HEK293 (cell line): ENCODE results near the gene ST7.

Source experiments
- CTCF ChIA-PET: fragments of 350-600 bp; formaldehyde crosslinking; extraction: SDS; loops from one replicate; lab custom pipeline; 2021; ENCODE audit warnings: antibody characterized with exemption; lab: Yijun Ruan, JAX
- POLR2A ChIA-PET: fragments of 300-600 bp; formaldehyde crosslinking; extraction: SDS; loops from one replicate; lab custom pipeline; 2020; ENCODE audit warnings: antibody characterized with exemption, inconsistent platforms; lab: Yijun Ruan, JAX
- H3K27ac ChIP-seq: fragments of 200-500 bp; sonication (Bioruptor generic); 2 replicates; pipeline ENCODE4 v1.5.1; 2014; ENCODE audit warnings: low read depth, low read length, control low read depth, inconsistent platforms; ENCODE audit errors: extremely low read depth
- H3K36me3 ChIP-seq, 2 experiments: fragments of 200-500 bp in 1 of 2; sonication (Bioruptor generic) in 1 of 2; 1 replicate in 1 of 2; 2 replicates in 1 of 2; pipeline ENCODE4 v1.5.1; 2014 to 2017; ENCODE audit warnings: inconsistent platforms in 2 of 2, low read length in 2 of 2; ENCODE audit not compliant: control insufficient read depth in 2 of 2, insufficient read depth in 1 of 2
- H3K4me1 ChIP-seq: fragments of 200-500 bp; sonication (Bioruptor generic); 2 replicates; pipeline ENCODE4 v1.5.1; 2014; ENCODE audit warnings: mild to moderate bottlenecking, low read length, inconsistent platforms; ENCODE audit not compliant: control insufficient read depth, insufficient read depth
- H3K4me3 ChIP-seq: 2 replicates; pipeline ENCODE4 v1.5.1; 2011; ENCODE audit warnings: low read depth, mild to moderate bottlenecking, control low read depth, low read length, moderate library complexity
- H3K9me3 ChIP-seq: fragments of 200-500 bp; sonication (Bioruptor generic); 2 replicates; pipeline ENCODE4 v1.5.1; 2014; ENCODE audit warnings: low read depth, low read length, inconsistent platforms; ENCODE audit not compliant: control insufficient read depth, insufficient read depth
- BCL11A ChIP-seq: fragments of 450-650 bp; formaldehyde crosslinking; IDR thresholded peaks from 2 replicates; pipeline ENCODE4 v1.5.1; 2016; ENCODE audit warnings: low read depth, missing biosample characterization, missing genetic modification characterization
- GLIS1 ChIP-seq: fragments of 450-650 bp; formaldehyde crosslinking; IDR thresholded peaks from 2 replicates; pipeline ENCODE4 v1.5.1; 2016; ENCODE audit warnings: missing biosample characterization, missing genetic modification characterization
- PRDM4 ChIP-seq: fragments of 450-650 bp; formaldehyde crosslinking; IDR thresholded peaks from 2 replicates; pipeline ENCODE4 v1.5.1; 2017; ENCODE audit warnings: missing biosample characterization, missing genetic modification characterization
- REPIN1 ChIP-seq: fragments of 450-650 bp; formaldehyde crosslinking; IDR thresholded peaks from 2 replicates; pipeline ENCODE4 v1.5.1; 2017; ENCODE audit warnings: missing biosample characterization, missing genetic modification characterization, low read depth
- ZBTB44 ChIP-seq: fragments of 450-650 bp; IDR thresholded peaks from 2 replicates; pipeline ENCODE4 v1.5.1; 2018; ENCODE audit warnings: missing biosample characterization, mild to moderate bottlenecking, missing genetic modification characterization
- ZEB2 ChIP-seq: fragments of 450-650 bp; formaldehyde crosslinking; IDR thresholded peaks from 2 replicates; pipeline ENCODE4 v1.5.1; 2016; ENCODE audit warnings: missing biosample characterization, missing genetic modification characterization
- ZFP69B ChIP-seq: fragments of 450-650 bp; formaldehyde crosslinking; IDR thresholded peaks from 2 replicates; pipeline ENCODE4 v1.5.1; 2016; ENCODE audit warnings: missing biosample characterization, missing genetic modification characterization
- ZNF112 ChIP-seq: fragments of 450-650 bp; formaldehyde crosslinking; IDR thresholded peaks from 2 replicates; pipeline ENCODE4 v1.5.0; 2017; ENCODE audit warnings: missing biosample characterization, missing genetic modification characterization
- ZNF121 ChIP-seq: fragments of 450-650 bp; formaldehyde crosslinking; IDR thresholded peaks from 2 replicates; pipeline ENCODE4 v1.5.1; 2016; ENCODE audit warnings: missing biosample characterization, missing genetic modification characterization
- ZNF157 ChIP-seq: fragments of 450-650 bp; formaldehyde crosslinking; IDR thresholded peaks from 2 replicates; pipeline ENCODE4 v1.5.1; 2016; ENCODE audit warnings: missing biosample characterization, missing genetic modification characterization
- ZNF350 ChIP-seq: fragments of 450-650 bp; formaldehyde crosslinking; IDR thresholded peaks from 2 replicates; pipeline ENCODE4 v1.5.0; 2017; ENCODE audit warnings: missing biosample characterization, mild to moderate bottlenecking, missing genetic modification characterization
- ZNF366 ChIP-seq: fragments of 450-650 bp; formaldehyde crosslinking; conservative IDR thresholded peaks from 2 replicates; pipeline ENCODE4 v1.5.1; 2016; ENCODE audit warnings: missing biosample characterization, missing genetic modification characterization
- ZNF394 ChIP-seq: fragments of 450-650 bp; formaldehyde crosslinking; IDR thresholded peaks from 2 replicates; pipeline ENCODE4 v1.5.1; 2016; ENCODE audit warnings: missing biosample characterization, missing genetic modification characterization, mild to moderate bottlenecking, moderate library complexity, borderline replicate concordance
- ZNF585B ChIP-seq: fragments of 450-650 bp; formaldehyde crosslinking; IDR thresholded peaks from 2 replicates; pipeline ENCODE4 v1.5.1; 2016; ENCODE audit warnings: missing biosample characterization, missing genetic modification characterization
- ZNF654 ChIP-seq: fragments of 450-650 bp; formaldehyde crosslinking; IDR thresholded peaks from 2 replicates; pipeline ENCODE4 v1.5.1; 2016; ENCODE audit warnings: low read depth, missing biosample characterization, missing genetic modification characterization
- ZNF664 ChIP-seq: fragments of 450-650 bp; formaldehyde crosslinking; IDR thresholded peaks from 2 replicates; pipeline ENCODE4 v1.5.1; 2016; ENCODE audit warnings: missing biosample characterization, missing genetic modification characterization
- ZNF777 ChIP-seq: fragments of 450-650 bp; formaldehyde crosslinking; IDR thresholded peaks from 2 replicates; pipeline ENCODE4 v1.5.1; 2017; ENCODE audit warnings: missing biosample characterization, missing genetic modification characterization, borderline replicate concordance
- ZNF785 ChIP-seq: fragments of 450-650 bp; formaldehyde crosslinking; IDR thresholded peaks from 2 replicates; pipeline ENCODE4 v1.5.1; 2016; ENCODE audit warnings: missing biosample characterization, missing genetic modification characterization
- ZSCAN18 ChIP-seq: fragments of 450-650 bp; formaldehyde crosslinking; IDR thresholded peaks from 2 replicates; pipeline ENCODE4 v1.5.1; 2016; ENCODE audit warnings: missing biosample characterization, missing genetic modification characterization
- TF ChIP-seq, protein P1 (sequence below): fragments of 450-650 bp; formaldehyde crosslinking; optimal IDR thresholded peaks from 2 replicates; pipeline ENCODE3; 2016; ENCODE audit warnings: missing biosample characterization, mild to moderate bottlenecking, missing genetic modification characterization

The ST7 gene

DNA sequence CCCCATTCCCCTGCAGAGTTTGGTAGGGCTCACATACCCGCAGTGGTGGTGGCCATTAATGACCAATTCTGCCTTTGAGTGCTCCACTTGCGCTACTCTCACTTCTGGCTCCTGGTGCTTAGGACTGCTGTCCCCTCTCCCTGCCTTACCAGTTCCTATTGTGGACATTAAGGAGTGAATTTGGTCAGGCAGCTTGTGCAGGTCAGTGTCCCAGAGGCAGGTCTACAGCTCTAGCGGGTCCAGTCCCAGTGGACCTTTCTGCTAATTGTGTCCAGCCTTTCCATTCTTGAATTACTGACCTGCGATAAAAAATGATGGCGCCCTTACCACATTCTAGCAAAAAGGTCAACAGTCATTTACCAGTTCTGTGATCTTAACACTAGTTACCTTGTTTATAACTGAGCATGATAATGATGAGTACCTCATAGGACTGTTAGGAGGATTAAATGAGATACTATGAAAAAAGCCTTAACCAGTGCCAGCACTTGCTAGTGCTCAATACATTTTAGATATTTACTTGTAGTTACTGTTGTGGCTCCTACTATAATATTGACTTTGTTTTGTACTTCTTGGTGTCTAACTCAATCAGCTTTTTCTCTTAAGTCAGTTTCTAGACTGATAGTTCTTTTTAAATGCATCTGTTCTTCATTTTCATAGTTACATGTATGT lies 14.1 kb downstream of the ST7 start:
- no peaks in the 10 kb centered on the region for H3K36me3 ChIP-seq
- H3K4me1 ChIP-seq = no peaks in the 10 kb centered on the region
- no peak overlapping the region for H3K27ac ChIP-seq
- CTCF ChIA-PET = interaction anchor here (0.5 to 1.1 kb wide), 2 partner anchors 159 to 739 kb away, joined by 3 to 4 read pairs; no protein-coding TSS in a partner anchor
- POLR2A ChIA-PET = interaction anchor here (0.7 to 1.0 kb wide), 2 partner anchors 8 to 13 kb away, joined by 3 read pairs; no protein-coding TSS in a partner anchor
- no peak overlapping the region for H3K4me3 ChIP-seq
- TF ChIP-seq ZNF366 (tag by site-specific recombination) (no peak), PRDM4 (tag by site-specific recombination) (peak; percentile 25; the same call in 1 of the 2 replicates), ZNF394 (tag by site-specific recombination) (no peak), ZNF664 (peak; percentile 99), ZEB2 (no peak)
- no peaks in the 10 kb centered on the region for H3K9me3 ChIP-seq

- no peak overlapping the region for H3K4me3 ChIP-seq
- POLR2A ChIA-PET = interaction anchor here (0.7 to 1.0 kb wide), 2 partner anchors 9 to 14 kb away, joined by 3 read pairs; no protein-coding TSS in a partner anchor
- CTCF ChIA-PET = interaction anchor here (1.1 kb wide), 1 partner anchor 158 kb away, joined by 3 read pairs; no protein-coding TSS in a partner anchor
- no peak for TF ChIP-seq ZEB2
- no peak for TF ChIP-seq ZBTB44 (tag by site-specific recombination)
- no peak for TF ChIP-seq REPIN1 (tag by site-specific recombination)
- no peak for TF ChIP-seq ZSCAN18 (tag by site-specific recombination)
- no peak for TF ChIP-seq ZFP69B (tag by site-specific recombination)
- TF ChIP-seq ZNF157 (tag by site-specific recombination) = no peak
- no peak for TF ChIP-seq ZNF585B (tag by site-specific recombination)
- TF ChIP-seq BCL11A (tag by site-specific recombination) = no peak
- no peaks in the 10 kb centered on the region for H3K4me1 ChIP-seq
- no peaks in the 10 kb centered on the region for H3K36me3 ChIP-seq
- no peaks in the 10 kb centered on the region for H3K9me3 ChIP-seq
- no peak overlapping the region for H3K27ac ChIP-seq
Measured at GRCh38 chr7:116967983-116968382, 14.7 kb downstream of the ST7 start.

DNA sequence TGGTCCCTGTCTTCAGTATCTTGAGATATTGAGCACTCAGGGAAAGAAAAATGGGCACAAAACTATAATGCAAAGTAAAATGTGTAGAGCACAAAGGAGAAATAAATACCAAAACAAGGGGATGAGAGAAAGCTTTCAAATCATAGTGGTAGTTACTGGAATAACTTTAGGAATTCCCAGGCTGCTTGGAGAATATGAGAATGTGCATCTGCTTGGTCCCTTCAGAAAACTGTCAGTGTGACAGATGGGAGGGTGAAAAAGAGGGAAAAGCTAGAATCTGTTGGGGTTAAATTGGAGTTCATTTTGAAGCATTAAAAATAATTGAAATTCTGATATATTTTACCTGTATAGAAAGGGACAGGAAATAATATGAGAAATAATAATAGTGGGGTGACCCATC lies 15.3 kb downstream of the ST7 start:
- no peaks in the 10 kb centered on the region for H3K4me1 ChIP-seq
- CTCF ChIA-PET = interaction anchor here (1.1 kb wide), 1 partner anchor 157 kb away, joined by 3 read pairs; no protein-coding TSS in a partner anchor

More for the DNA sequence above, 15.3 kb downstream of the ST7 start:
- TF ChIP-seq, protein P1, sequence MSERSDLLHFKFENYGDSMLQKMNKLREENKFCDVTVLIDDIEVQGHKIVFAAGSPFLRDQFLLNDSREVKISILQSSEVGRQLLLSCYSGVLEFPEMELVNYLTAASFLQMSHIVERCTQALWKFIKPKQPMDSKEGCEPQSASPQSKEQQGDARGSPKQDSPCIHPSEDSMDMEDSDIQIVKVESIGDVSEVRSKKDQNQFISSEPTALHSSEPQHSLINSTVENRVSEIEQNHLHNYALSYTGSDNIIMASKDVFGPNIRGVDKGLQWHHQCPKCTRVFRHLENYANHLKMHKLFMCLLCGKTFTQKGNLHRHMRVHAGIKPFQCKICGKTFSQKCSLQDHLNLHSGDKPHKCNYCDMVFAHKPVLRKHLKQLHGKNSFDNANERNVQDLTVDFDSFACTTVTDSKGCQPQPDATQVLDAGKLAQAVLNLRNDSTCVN (tag by site-specific recombination) = no peak
- TF ChIP-seq ZNF777 (tag by site-specific recombination) = no peak
- TF ChIP-seq ZNF785 = no peak
- TF ChIP-seq GLIS1 (tag by site-specific recombination) = no peak
- TF ChIP-seq ZNF121 (tag by site-specific recombination) = no peak
- TF ChIP-seq ZNF350 (tag by site-specific recombination) = no peak
- no peak for TF ChIP-seq ZNF112
- TF ChIP-seq ZNF654 (tag by site-specific recombination) = no peak
- Histone ChIP-seq H3K27ac (no peak overlapping the region), H3K9me3 (no peaks in the 10 kb centered on the region), H3K36me3 (no peaks in the 10 kb centered on the region), H3K4me3 (no peak overlapping the region)
- POLR2A ChIA-PET = no interaction called here
